ENCODE results near the gene TSEN2.
A peak's percentile ranks its signal among the peaks of the same experiment; 100 is the strongest.

DNA sequence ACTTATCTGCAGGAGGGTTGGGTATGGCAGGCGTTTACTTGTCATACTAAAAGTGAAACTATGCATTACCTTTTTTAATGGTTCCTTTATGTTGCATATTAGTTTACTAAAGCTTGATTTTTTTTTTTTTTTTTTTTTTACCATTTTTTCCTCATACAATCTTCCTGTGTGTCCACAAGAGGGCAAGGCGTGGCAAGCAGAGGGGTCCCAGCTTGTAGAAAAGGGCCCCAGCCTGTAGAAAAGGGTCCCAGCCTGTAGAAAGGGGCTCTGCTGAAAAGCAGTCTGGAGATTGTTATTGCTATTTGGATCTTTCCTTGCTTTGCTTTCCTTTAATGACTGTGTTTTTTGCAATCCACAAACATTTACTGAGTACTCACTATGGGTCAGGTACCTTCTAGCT lies 94.5 kb downstream of the TSEN2 start:
- TF ChIP-seq, protein P1, sequence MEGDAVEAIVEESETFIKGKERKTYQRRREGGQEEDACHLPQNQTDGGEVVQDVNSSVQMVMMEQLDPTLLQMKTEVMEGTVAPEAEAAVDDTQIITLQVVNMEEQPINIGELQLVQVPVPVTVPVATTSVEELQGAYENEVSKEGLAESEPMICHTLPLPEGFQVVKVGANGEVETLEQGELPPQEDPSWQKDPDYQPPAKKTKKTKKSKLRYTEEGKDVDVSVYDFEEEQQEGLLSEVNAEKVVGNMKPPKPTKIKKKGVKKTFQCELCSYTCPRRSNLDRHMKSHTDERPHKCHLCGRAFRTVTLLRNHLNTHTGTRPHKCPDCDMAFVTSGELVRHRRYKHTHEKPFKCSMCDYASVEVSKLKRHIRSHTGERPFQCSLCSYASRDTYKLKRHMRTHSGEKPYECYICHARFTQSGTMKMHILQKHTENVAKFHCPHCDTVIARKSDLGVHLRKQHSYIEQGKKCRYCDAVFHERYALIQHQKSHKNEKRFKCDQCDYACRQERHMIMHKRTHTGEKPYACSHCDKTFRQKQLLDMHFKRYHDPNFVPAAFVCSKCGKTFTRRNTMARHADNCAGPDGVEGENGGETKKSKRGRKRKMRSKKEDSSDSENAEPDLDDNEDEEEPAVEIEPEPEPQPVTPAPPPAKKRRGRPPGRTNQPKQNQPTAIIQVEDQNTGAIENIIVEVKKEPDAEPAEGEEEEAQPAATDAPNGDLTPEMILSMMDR (optimal IDR thresholded peaks at IDR 0.05 in 1 of 3, IDR thresholded peaks at IDR 0.05 in 1 of 3, conservative IDR thresholded peaks at IDR 0.05 in 1 of 3; ENCODE audit: extremely low read depth in 1 of 3, insufficient read depth in 2 of 3, low read length in 3 of 3) = peak in 1 of 3 experiments; percentile 18
- no peak for TF ChIP-seq EZH2 (IDR thresholded peaks at IDR 0.05; ENCODE audit: low read length)

Data from keratinocyte (primary cell).